Heart left ventricle (tissue), 16 donors: ENCODE measurements around the gene NUP42. TPM values are rescaled to one million over a fixed set of nuclear protein-coding genes. Genes with fewer than 3 reads are reported as not detected.

Experiments used
- ATAC-seq, 4 donors: fragments of 200-7000 bp; cut with Tn5 transposase; one replicate each; pipeline ENCODE4 v1.9.1; 2020 to 2022; ENCODE audit warnings: moderate library complexity in 4 of 4, mild to moderate bottlenecking in 3 of 4, moderate number of reproducible peaks in 1 of 4
- DNase-seq, 5 donors: peaks; one replicate each; pipeline ENCODE4 v3.0.0-alpha.2; 2020
- H3K27ac ChIP-seq, 12 donors: fragments of 200-600 bp; sonication (generic) in 4 of 12; one replicate each; pipeline versions ENCODE4 v1.5.0 to v1.8.0; 2016 to 2022; ENCODE audit warnings: mild to moderate bottlenecking in 2 of 12
- H3K27me3 ChIP-seq, 9 donors: fragments of 200-600 bp; sonication (generic) in 2 of 9; one replicate each; pipeline versions ENCODE4 v1.5.1 to v1.8.0; 2016 to 2022; ENCODE audit warnings: mild to moderate bottlenecking in 3 of 9
- H3K36me3 ChIP-seq, 9 donors: fragments of 200-600 bp; sonication (generic) in 2 of 9; one replicate each; pipeline versions ENCODE4 v1.5.0 to v1.8.0; 2018 to 2022; ENCODE audit warnings: mild to moderate bottlenecking in 2 of 9
- H3K4me1 ChIP-seq, 12 donors: fragments of 200-600 bp; sonication (generic) in 4 of 12; one replicate each; pipeline versions ENCODE4 v1.5.0 to v1.8.0; 2016 to 2022; ENCODE audit warnings: mild to moderate bottlenecking in 3 of 12
- H3K4me3 ChIP-seq, 12 donors: fragments of 200-600 bp; sonication (generic) in 4 of 12; one replicate each; pipeline versions ENCODE4 v1.5.0 to v1.8.0; 2017 to 2022; ENCODE audit warnings: mild to moderate bottlenecking in 9 of 12, moderate library complexity in 4 of 12
- H3K9me3 ChIP-seq, 12 donors: fragments of 200-600 bp; sonication (generic) in 4 of 12; one replicate each; pipeline versions ENCODE4 v1.5.0 to v1.8.0; 2016 to 2022; ENCODE audit warnings: mild to moderate bottlenecking in 1 of 12
- CTCF ChIP-seq, 12 donors: fragments of 200-600 bp; sonication (generic) in 4 of 12; IDR thresholded peaks; one replicate each; pipeline versions ENCODE4 v1.5.0 to v1.8.0; 2018 to 2022; ENCODE audit warnings: antibody characterized with exemption in 12 of 12, mild to moderate bottlenecking in 5 of 12
- POLR2A ChIP-seq, 2 donors: fragments of 450-650 bp; IDR thresholded peaks; one replicate each; pipeline ENCODE4 v1.6.1; 2017; ENCODE audit warnings: antibody characterized with exemption in 2 of 2, mild to moderate bottlenecking in 2 of 2, moderate library complexity in 2 of 2
- WGBS, 4 donors: extraction: QIAGEN DNeasy Blood & Tissue Kit in 2 of 4; methylation state at CpG; one replicate each; pipeline versions ENCODE4 v1.1.5 to v1.1.7; 2013 to 2018; 5-methylcytosine and 5-hydroxymethylcytosine counted together
- intact Hi-C, 10 donors: fragments of 100-400 bp; cut with DNase I; formaldehyde crosslinking; loops; one replicate each; pipeline versions ENCODE4 v1.11.1 to v1.14.2; 2022
- polyA plus RNA-seq, 2 donors: library from polyadenylated mRNA; stranded (reverse); fragments of 200-250 nt; gene quantifications; one replicate each; pipeline ENCODE4 v1.2.3, GENCODE V29; 2013
- total RNA-seq, 9 donors: library from RNA; depleted of rRNA in 2 of 9; stranded (reverse); fragments of >200 nt in 2 of 9; fragmentation: NEBNext Ultra II Directional in 3 of 9; extraction: Animal tissue kit (Norgen Biotek cat#: 25700) in 3 of 9; gene quantifications; one replicate each; pipeline versions ENCODE4 v1.1.0 to v1.2.4, GENCODE V29; 2016 to 2023
- donor health status: ischemic (EF 13 %, LVEDD 7.1; RV severe dilation, severe dysfunction).
- donor health status: healthy with polysubstance abuse.
- donor health status: DM: no; HTN: yes; CAD: no.
- donor health status: DM: no; HTN: no; CAD: no.
- donor health status: ischemic (EF 25% LVEDD 6.9; RV normal size, moderate dysfunction).
- donor health status: ischemic (EF 25% LVEDD 5.7; RV mildly dilated, moderate dysfunction).
- donor health status: healthy.
- donor health status: DM: yes; HTN: yes; CAD: no.
- donor health status: ischemic (EF 35%, LVEDD 5.7; RV mildly dilated, moderate dysfunction).
- donor health status: nonischemic (EF 11% LVEDD 7.7; RV severe dilation, severe dysfunction).
- donor health status: DM: yes; HTN: yes; CAD: no.
- donor health status: PGD.
- donor health status: ischemic (EF 29% LVEDD 5.4; RV normal size, mild dysfunction).
- donor health status: nonischemic (EF 23%, LVEDD 6.1; RV moderate dilation, normal function).

NUP42 gene
- total and polyA plus RNA-seq, 11 donors, result 12.7 to 26.1 (median 19.3) TPM

GRCh38 chr7:23175938-23176337, 5.9 kb upstream of the NUP42 start:
- intact Hi-C loops, result no loop called here
- Histone ChIP-seq H3K4me3 (no peak overlapping the region), H3K27me3 (no peaks in the 10 kb centered on the region), H3K9me3 (no peaks in the 10 kb centered on the region), H3K27ac (no peak overlapping the region), H3K4me1 (peaks cover 0 to 4% (median 1%) of the 10 kb centered on the region in 12 donors), H3K36me3 (peaks cover 0 to 52% (median 27%) of the 10 kb centered on the region in 9 donors)
- WGBS, 4 donors, result 67 to 96% (median 94%) methylated on average over 2 of the region's 2 CpGs
- DNase-seq, result no peak
- no peak for ATAC-seq
- TF ChIP-seq CTCF (IDR thresholded peaks at IDR 0.05), result no peak
- TF ChIP-seq POLR2A (IDR thresholded peaks at IDR 0.05), result no peak

- no peaks in the 10 kb centered on the region for H3K27me3 ChIP-seq
- intact Hi-C loops, result loop anchor here in 7 of 10 donors (2.0 to 10.0 kb wide), 9 partner anchors 63 to 414 kb away; partner anchors contain the start of genes KLHL7 (in 4 of the 7), GPNMB (in 2 of the 7), CCDC126 (in 1 of the 7) and HYCC1 (in 1 of the 7)
- TF ChIP-seq CTCF (IDR thresholded peaks at IDR 0.05), result no peak
- TF ChIP-seq POLR2A (IDR thresholded peaks at IDR 0.05), result no peak
- peaks cover 4 to 45% (median 26%) of the 10 kb centered on the region in 12 donors for H3K4me1 ChIP-seq
- no peak for ATAC-seq
- WGBS, 4 donors, result 89 to 94% (median 92%) methylated on average over 20 of the region's 20 CpGs
- H3K9me3 ChIP-seq, result no peaks in the 10 kb centered on the region
- peak overlapping the region in 8 of 12 donors; percentile 80 to 98 (median 90) for H3K4me3 ChIP-seq
- H3K27ac ChIP-seq, result peak overlapping the region in 3 of 12 donors; percentile 3 to 96 (median 95)
- peaks cover 0 to 36% (median 33%) of the 10 kb centered on the region in 9 donors for H3K36me3 ChIP-seq
- DNase-seq, result no peak
Measured at GRCh38 chr7:23183279-23184012, 1.6 kb downstream of the NUP42 start.

GRCh38 chr7:23184291-23184690, 2.4 kb downstream of the NUP42 start:
- H3K9me3 ChIP-seq, result no peaks in the 10 kb centered on the region
- peak overlapping the region in 1 of 12 donors; percentile 3 for H3K27ac ChIP-seq
- H3K27me3 ChIP-seq, result no peaks in the 10 kb centered on the region
- H3K4me3 ChIP-seq, result no peak overlapping the region
- no peak for TF ChIP-seq CTCF (IDR thresholded peaks at IDR 0.05)
- TF ChIP-seq POLR2A (IDR thresholded peaks at IDR 0.05), result no peak
- peaks cover 4 to 45% (median 26%) of the 10 kb centered on the region in 12 donors for H3K4me1 ChIP-seq
- DNase-seq (no peak), ATAC-seq (no peak)
- WGBS, 4 donors, result 68 to 80% (median 75%) methylated on average over 1 of the region's 1 CpG
- peaks cover 0 to 44% (median 42%) of the 10 kb centered on the region in 9 donors for H3K36me3 ChIP-seq
- intact Hi-C loops, result loop anchor here in 7 of 10 donors (5.0 to 10.0 kb wide), 8 partner anchors 63 to 413 kb away; partner anchors contain the start of genes KLHL7 (in 4 of the 7), CCDC126 (in 1 of the 7), GPNMB (in 1 of the 7) and HYCC1 (in 1 of the 7)

GRCh38 chr7:23184709-23185359, 3.0 kb downstream of the NUP42 start:
- no peak for TF ChIP-seq POLR2A (IDR thresholded peaks at IDR 0.05)
- peak; percentile 31 to 68 (median 52) for TF ChIP-seq CTCF (IDR thresholded peaks at IDR 0.05)
- intact Hi-C loops, result loop anchor here in 9 of 10 donors (5.0 to 10.0 kb wide), 10 partner anchors 62 to 412 kb away; partner anchors contain the start of genes GPNMB (in 4 of the 9), KLHL7 (in 4 of the 9), CCDC126 (in 1 of the 9) and HYCC1 (in 1 of the 9)
- ATAC-seq (no peak), DNase-seq (peak in 3 of 5 donors; percentile 33 to 51 (median 48))
- 66 to 70% (median 68%) methylated on average over 4 of the region's 4 CpGs for WGBS, 4 donors
- Histone ChIP-seq H3K4me1 (peaks cover 4 to 48% (median 26%) of the 10 kb centered on the region in 12 donors), H3K4me3 (no peak overlapping the region), H3K9me3 (no peaks in the 10 kb centered on the region), H3K27me3 (no peaks in the 10 kb centered on the region), H3K27ac (no peak overlapping the region), H3K36me3 (peaks cover 0 to 49% (median 46%) of the 10 kb centered on the region in 9 donors)
